ENCODE data around the gene GTF2H4. TPM values are rescaled to one million over a fixed set of nuclear protein-coding genes. Genes with fewer than 3 reads are reported as not detected.
A peak's percentile ranks its signal among the peaks of the same experiment; 100 is the strongest.

GTF2H4 gene
- total RNA-seq, 1 experiment from 2014 or later, result 43.6 TPM

- DNase-seq, result no peak
- Mint-ChIP-seq H3K27me3 (ENCODE audit: insufficient read depth, unreplicated experiment) (no peaks in the 10 kb centered on the region), H3K9me3 (ENCODE audit: unreplicated experiment) (no peaks in the 10 kb centered on the region), H3K4me1 (ENCODE audit: low read depth, unreplicated experiment) (peaks cover 31% of the 10 kb centered on the region), H3K36me3 (ENCODE audit: insufficient read depth, unreplicated experiment) (no peaks in the 10 kb centered on the region), H3K27ac (ENCODE audit: unreplicated experiment) (no peak overlapping the region), H3K4me3 (ENCODE audit: unreplicated experiment) (no peak overlapping the region)
- no peak for TF ChIP-seq CTCF (IDR thresholded peaks at IDR 0.05; ENCODE audit: insufficient read depth in 1 of 2, low read depth in 1 of 2, low read length in 1 of 2, severe bottlenecking in 1 of 2, unreplicated experiment in 1 of 2)
- Histone ChIP-seq H3K4me1 (peaks cover 23% of the 10 kb centered on the region), H3K4me3 (ENCODE audit: low read depth, low read length) (no peak overlapping the region), H3K36me3 (ENCODE audit: control insufficient read depth, insufficient read depth, low read length) (no peaks in the 10 kb centered on the region), H3K27me3 (replicated peaks; ENCODE audit: control insufficient read depth, insufficient read depth, low read length) (no peaks in the 10 kb centered on the region), H3K9me3 (no peaks in the 10 kb centered on the region)
- POLR2A ChIA-PET, result no interaction called here
- intact Hi-C loops (cut with micrococcal nuclease; ENCODE audit: unreplicated experiment), result no loop called here
- BruUV-seq (replicated peaks), result no TSS peak
- CTCF ChIA-PET, result interaction anchor here (1.2 kb wide), 1 partner anchor 141 kb away, joined by 3 read pairs; no protein-coding TSS in a partner anchor
Observed at GRCh38 chr6:30938730-30939129, 30.7 kb downstream of the GTF2H4 start.

GRCh38 chr6:30939473-30939872 is 31.5 kb downstream of the GTF2H4 start:
- no peaks in the 10 kb centered on the region for H3K36me3 Mint-ChIP-seq (ENCODE audit: insufficient read depth, unreplicated experiment)
- H3K36me3 ChIP-seq (ENCODE audit: control insufficient read depth, insufficient read depth, low read length), result no peaks in the 10 kb centered on the region
- peaks cover 23% of the 10 kb centered on the region for H3K4me1 ChIP-seq
- H3K9me3 Mint-ChIP-seq (ENCODE audit: unreplicated experiment), result no peaks in the 10 kb centered on the region
- no peak overlapping the region for H3K4me3 Mint-ChIP-seq (ENCODE audit: unreplicated experiment)
- no peak for TF ChIP-seq CTCF (IDR thresholded peaks at IDR 0.05; ENCODE audit: insufficient read depth in 1 of 2, low read depth in 1 of 2, low read length in 1 of 2, severe bottlenecking in 1 of 2, unreplicated experiment in 1 of 2)
- CTCF ChIA-PET, result interaction anchor here (1.2 kb wide), 1 partner anchor 140 kb away, joined by 3 read pairs; no protein-coding TSS in a partner anchor
- intact Hi-C loops (cut with micrococcal nuclease; ENCODE audit: unreplicated experiment), result no loop called here
- H3K4me1 Mint-ChIP-seq (ENCODE audit: low read depth, unreplicated experiment), result peaks cover 31% of the 10 kb centered on the region
- no peaks in the 10 kb centered on the region for H3K27me3 Mint-ChIP-seq (ENCODE audit: insufficient read depth, unreplicated experiment)
- H3K4me3 ChIP-seq (ENCODE audit: low read depth, low read length), result no peak overlapping the region
- no peaks in the 10 kb centered on the region for H3K9me3 ChIP-seq
- no peak overlapping the region for H3K27ac Mint-ChIP-seq (ENCODE audit: unreplicated experiment)
- BruUV-seq (replicated peaks), result no TSS peak
- H3K27me3 ChIP-seq (replicated peaks; ENCODE audit: control insufficient read depth, insufficient read depth, low read length), result no peaks in the 10 kb centered on the region
- no peak for DNase-seq
- POLR2A ChIA-PET, result no interaction called here

- no TSS peak for BruUV-seq (replicated peaks)
- no peak within 1 kb of the TSS for H3K4me3 ChIP-seq (ENCODE audit: low read depth, low read length)
- no peak for DNase-seq
- no peaks in the 10 kb centered on the region for H3K36me3 Mint-ChIP-seq (ENCODE audit: insufficient read depth, unreplicated experiment)
- POLR2A ChIA-PET, result interaction anchor here (0.5 kb wide), 2 partner anchors 100 to 152 kb away, joined by 3 to 6 read pairs; no protein-coding TSS in a partner anchor
- H3K27me3 ChIP-seq (replicated peaks; ENCODE audit: control insufficient read depth, insufficient read depth, low read length), result no peaks in the 10 kb centered on the region
- TF ChIP-seq CTCF (IDR thresholded peaks at IDR 0.05; ENCODE audit: insufficient read depth in 1 of 2, low read depth in 1 of 2, low read length in 1 of 2, severe bottlenecking in 1 of 2, unreplicated experiment in 1 of 2), result no peak
- peaks cover 31% of the 10 kb centered on the region for H3K4me1 Mint-ChIP-seq (ENCODE audit: low read depth, unreplicated experiment)
- H3K4me3 Mint-ChIP-seq (ENCODE audit: unreplicated experiment), result no peak within 1 kb of the TSS
- no peaks in the 10 kb centered on the region for H3K9me3 Mint-ChIP-seq (ENCODE audit: unreplicated experiment)
- no peaks in the 10 kb centered on the region for H3K9me3 ChIP-seq
- no peaks in the 10 kb centered on the region for H3K27me3 Mint-ChIP-seq (ENCODE audit: insufficient read depth, unreplicated experiment)
- CTCF ChIA-PET, result interaction anchor here (0.5 to 0.7 kb wide), 3 partner anchors 19 to 147 kb away, joined by 3 to 5 read pairs (median 3); partner anchors contain the start of gene DDR1
- H3K4me1 ChIP-seq, result peaks cover 23% of the 10 kb centered on the region
- peak within 1 kb of the TSS; percentile 80 for H3K27ac Mint-ChIP-seq (ENCODE audit: unreplicated experiment)
- H3K36me3 ChIP-seq (ENCODE audit: control insufficient read depth, insufficient read depth, low read length), result no peaks in the 10 kb centered on the region
- intact Hi-C loops (cut with micrococcal nuclease; ENCODE audit: unreplicated experiment), result no loop called here
Observed at GRCh38 chr6:30940361-30940986, 32.5 kb downstream of the GTF2H4 start, which contains the start of gene MUCL3. MUCL3 (plus strand) TSS chr6:30940973; CDS start chr6:30941000, 27 bp downstream.

All from Caco-2 (cell line).